Measurements from ENCODE around the gene LHX2. TPM values are rescaled to one million over a fixed set of nuclear protein-coding genes. Genes with fewer than 3 reads are reported as not detected.

The LHX2 gene
- total and polyA plus RNA-seq, 2 experiments from 2014 or later: 1.7 TPM; not detected in 1

DNA sequence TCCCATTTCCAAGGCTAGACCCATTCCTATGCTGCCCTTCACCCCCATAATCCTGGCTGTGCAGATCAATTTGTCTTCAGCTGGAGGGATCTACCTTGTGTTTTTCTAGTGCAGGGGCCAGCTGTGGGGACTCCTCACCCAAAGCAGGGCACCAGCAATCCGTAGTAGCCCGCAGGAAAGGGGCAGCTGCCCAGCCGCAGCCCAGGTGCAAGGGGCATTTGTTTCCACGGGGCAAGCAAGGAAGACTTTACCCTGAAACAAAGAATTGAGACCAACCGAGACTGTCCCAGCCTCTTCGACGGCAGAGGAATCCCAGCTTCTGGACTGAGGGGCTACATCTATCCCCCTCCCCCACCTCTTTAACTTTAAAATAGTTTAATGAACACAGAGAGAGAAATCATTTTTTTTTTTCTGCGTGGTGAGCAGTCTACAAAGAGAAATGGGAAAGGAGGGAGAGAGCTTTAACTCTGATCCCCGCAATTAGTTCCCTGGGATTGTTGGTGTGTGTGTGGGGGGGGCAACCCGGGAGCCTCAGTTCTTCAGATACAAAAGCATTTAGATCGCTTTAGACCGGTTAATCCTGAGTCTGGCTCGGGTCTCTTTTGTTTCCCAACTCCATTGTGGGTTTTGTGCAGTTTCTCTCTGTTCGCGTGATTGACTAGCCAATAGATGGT is 10.6 kb upstream of the LHX2 start:
- TF ChIP-seq EZH2 (IDR thresholded peaks at IDR 0.05; ENCODE audit: low read depth, unreplicated experiment) (peak; percentile 24), NANOG (IDR thresholded peaks at IDR 0.05; ENCODE audit: borderline replicate concordance) (no peak), EZH2phosphoT487 (IDR thresholded peaks at IDR 0.05; ENCODE audit: unreplicated experiment) (peak; percentile 38)
- peak overlapping the region; percentile 69 for H3K4me3 Mint-ChIP-seq
- H3F3A ChIP-seq (replicated peaks; ENCODE audit: low read depth): peaks cover 22% of the 10 kb centered on the region
- peaks cover 46% of the 10 kb centered on the region for H4K20me1 ChIP-seq (replicated peaks; ENCODE audit: insufficient read depth)
- H3K9me2 ChIP-seq (ENCODE audit: insufficient read depth): no peaks in the 10 kb centered on the region
- no peaks in the 10 kb centered on the region; the same call in 2 of the 3 replicates for H3K9me3 Mint-ChIP-seq
- H3K36me3 ChIP-seq (ENCODE audit: insufficient read depth): no peaks in the 10 kb centered on the region
- ATAC-seq: no peak
- peaks cover 61% of the 10 kb centered on the region for H3K4me1 ChIP-seq (ENCODE audit: insufficient read depth)
- H3K27me3 Mint-ChIP-seq (ENCODE audit: insufficient read depth, low read depth, poor library complexity): peaks cover 92% of the 10 kb centered on the region
- no peaks in the 10 kb centered on the region for H3K36me3 Mint-ChIP-seq (ENCODE audit: low read depth)
- H3K4me2 ChIP-seq: no peak overlapping the region
- H2AFZ ChIP-seq: no peak overlapping the region
- H3K27ac Mint-ChIP-seq: no peak overlapping the region
- H3K4me1 Mint-ChIP-seq: peaks cover 66% of the 10 kb centered on the region
- H3K27ac ChIP-seq (ENCODE audit: low read depth): no peak overlapping the region
- H3K27me3 ChIP-seq (ENCODE audit: insufficient read depth): peaks cover 94% of the 10 kb centered on the region
- H3K4me3 ChIP-seq: no peak overlapping the region
- DNase-seq (ENCODE audit: low spot score): peak; percentile 55
- no peaks in the 10 kb centered on the region for H3K79me2 ChIP-seq (replicated peaks; ENCODE audit: insufficient read depth)

DNA sequence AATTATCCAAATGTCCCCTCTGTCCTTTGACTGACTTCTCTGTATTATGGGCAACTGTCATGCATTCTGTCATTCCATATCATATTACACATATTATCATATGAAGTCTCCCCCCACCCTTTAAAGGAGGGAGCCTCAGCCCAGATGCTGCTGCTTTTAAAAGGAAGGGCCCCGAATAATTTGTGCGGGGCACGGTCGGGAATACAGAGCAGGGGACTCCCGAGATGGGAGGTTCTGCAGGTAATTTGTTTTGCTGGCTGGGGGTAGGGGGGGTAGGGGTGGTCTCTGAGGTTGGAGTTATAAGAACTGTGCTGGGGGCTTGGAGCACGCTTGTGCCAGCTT is 10.1 kb upstream of the LHX2 start:
- H3K79me2 ChIP-seq (replicated peaks; ENCODE audit: insufficient read depth): no peaks in the 10 kb centered on the region
- no peak overlapping the region for H3K27ac ChIP-seq (ENCODE audit: low read depth)
- H3K4me3 Mint-ChIP-seq: peak overlapping the region; percentile 24; the same call in 2 of the 3 replicates

More for the DNA sequence above, 10.1 kb upstream of the LHX2 start:
- Histone ChIP-seq H2AFZ (no peak overlapping the region), H3K4me1 (ENCODE audit: insufficient read depth) (peaks cover 63% of the 10 kb centered on the region), H3K27me3 (ENCODE audit: insufficient read depth) (peaks cover 94% of the 10 kb centered on the region), H3K9me2 (ENCODE audit: insufficient read depth) (no peaks in the 10 kb centered on the region), H3K36me3 (ENCODE audit: insufficient read depth) (no peaks in the 10 kb centered on the region), H3K4me3 (no peak overlapping the region), H3F3A (replicated peaks; ENCODE audit: low read depth) (peaks cover 27% of the 10 kb centered on the region), H4K20me1 (replicated peaks; ENCODE audit: insufficient read depth) (peaks cover 51% of the 10 kb centered on the region), H3K4me2 (no peak overlapping the region)
- Mint-ChIP-seq H3K9me3 (no peaks in the 10 kb centered on the region; the same call in 2 of the 3 replicates), H3K4me1 (peaks cover 67% of the 10 kb centered on the region), H3K27me3 (ENCODE audit: insufficient read depth, low read depth, poor library complexity) (peaks cover 92% of the 10 kb centered on the region), H3K36me3 (ENCODE audit: low read depth) (no peaks in the 10 kb centered on the region), H3K27ac (no peak overlapping the region)
- DNase-seq (ENCODE audit: low spot score) (no peak), ATAC-seq (no peak)
- TF ChIP-seq EZH2phosphoT487 (IDR thresholded peaks at IDR 0.05; ENCODE audit: unreplicated experiment): peak; percentile 30
- no peak for TF ChIP-seq ETS1 (IDR thresholded peaks at IDR 0.05)
- TF ChIP-seq NANOG (IDR thresholded peaks at IDR 0.05; ENCODE audit: borderline replicate concordance): no peak
- no peak for TF ChIP-seq POLR2AphosphoS5 (IDR thresholded peaks at IDR 0.05; ENCODE audit: low read depth)
- no peak for TF ChIP-seq CTCF (conservative IDR thresholded peaks at IDR 0.05; ENCODE audit: low read depth in 2 of 2)
- TF ChIP-seq STAT1 (IDR thresholded peaks at IDR 0.05; ENCODE audit: unreplicated experiment): no peak
- peak; percentile 78 for TF ChIP-seq EZH2 (IDR thresholded peaks at IDR 0.05; ENCODE audit: low read depth, unreplicated experiment)
- no peak for TF ChIP-seq JUNB (IDR thresholded peaks at IDR 0.05; ENCODE audit: unreplicated experiment)

All from GM23338 (cell line).